Panc1 (cell line): Measurements from ENCODE around the gene KMT5C.

Experiments used
- CTCF ChIP-seq: fragments of 450-650 bp; IDR thresholded peaks from 2 replicates; pipeline ENCODE4 v1.5.1; 2017; ENCODE audit warnings: mild to moderate bottlenecking
- POLR2AphosphoS5 ChIP-seq: IDR thresholded peaks from 2 replicates; pipeline ENCODE4 v1.6.1; 2012; ENCODE audit warnings: mild to moderate bottlenecking, low read depth, low read length, moderate library complexity
- REST ChIP-seq, 2 experiments: IDR thresholded peaks; 2 replicates each; pipeline ENCODE4 v1.6.1; 2011 to 2012; ENCODE audit warnings: low read depth in 2 of 2, control low read depth in 1 of 2, low read length in 1 of 2, mild to moderate bottlenecking in 1 of 2, moderate library complexity in 1 of 2; ENCODE audit not compliant: insufficient read depth in 1 of 2
- SIN3A ChIP-seq: IDR thresholded peaks from 2 replicates; pipeline ENCODE4 v1.6.1; 2012; ENCODE audit warnings: low read depth, mild to moderate bottlenecking, low read length, moderate library complexity, borderline replicate concordance; ENCODE audit not compliant: insufficient read depth
- TCF7L2 ChIP-seq: IDR thresholded peaks from 2 replicates; pipeline ENCODE4 v1.6.1; 2011; ENCODE audit warnings: mild to moderate bottlenecking, low read depth, low read length, inconsistent platforms

GRCh38 chr19:55303477-55303876 lies 36.2 kb upstream of the KMT5C start:
- TF ChIP-seq SIN3A (no peak), CTCF (no peak), POLR2AphosphoS5 (no peak), REST (IDR thresholded peaks at IDR 0.05; ENCODE audit: insufficient read depth in 1 of 2, low read depth in 2 of 2, low read length in 1 of 2) (no peak), TCF7L2 (no peak)
